Neural progenitor cell (in vitro differentiated cells): Measurements from ENCODE around the gene OR4D1. TPM values are rescaled to one million over a fixed set of nuclear protein-coding genes. Genes with fewer than 3 reads are reported as not detected.

Experiments
- DNase-seq: peaks from one replicate; pipeline ENCODE4 v3.0.0-alpha.2; 2016; ENCODE audit warnings: low spot score
- H2AFZ ChIP-seq: fragments of 200-600 bp; sonication (generic); replicated peaks from 2 replicates; pipeline ENCODE4 v1.6.1; 2016; ENCODE audit warnings: antibody characterized with exemption
- H3F3A ChIP-seq: fragments of 200-600 bp; sonication (generic); 2 replicates; pipeline ENCODE4 v1.6.1; 2016; ENCODE audit warnings: antibody characterized with exemption, low read depth
- H3K27ac ChIP-seq: fragments of 200-600 bp; sonication (generic); 2 replicates; pipeline ENCODE4 v1.5.1; 2016; ENCODE audit warnings: mild to moderate bottlenecking
- H3K27me3 ChIP-seq: fragments of 200-600 bp; sonication (generic); 2 replicates; pipeline ENCODE4 v1.6.1; 2016; ENCODE audit warnings: mild to moderate bottlenecking, moderate library complexity
- H3K36me3 ChIP-seq: fragments of 200-600 bp; sonication (generic); 2 replicates; pipeline ENCODE4 v1.5.1; 2016
- H3K4me1 ChIP-seq: fragments of 200-600 bp; sonication (generic); 2 replicates; pipeline ENCODE4 v1.6.1; 2016; ENCODE audit warnings: mixed run types
- H3K4me2 ChIP-seq: fragments of 200-600 bp; sonication (generic); 2 replicates; pipeline ENCODE4 v1.6.1; 2016
- H3K4me3 ChIP-seq: fragments of 200-600 bp; sonication (generic); 2 replicates; pipeline ENCODE4 v1.5.1; 2016
- H3K79me2 ChIP-seq: fragments of 200-600 bp; sonication (generic); 2 replicates; pipeline ENCODE4 v1.6.1; 2016; ENCODE audit warnings: low read depth
- H3K9ac ChIP-seq: fragments of 200-600 bp; sonication (generic); 2 replicates; pipeline ENCODE4 v1.6.1; 2016
- H3K9me3 ChIP-seq: fragments of 200-600 bp; sonication (generic); 2 replicates; pipeline ENCODE4 v1.5.1; 2016; ENCODE audit warnings: low read depth
- H4K20me1 ChIP-seq: fragments of 200-600 bp; sonication (generic); 2 replicates; pipeline ENCODE4 v1.6.1; 2016; ENCODE audit warnings: low read depth
- H3K27ac Mint-ChIP-seq: 3 replicates; pipeline ENCODE4 v1.8.0; 2021; ENCODE audit warnings: mixed read lengths
- H3K27me3 Mint-ChIP-seq: 2 replicates; pipeline ENCODE4 v1.8.0; 2022; ENCODE audit warnings: low read depth, mild to moderate bottlenecking, inconsistent platforms, moderate library complexity, mixed read lengths; ENCODE audit not compliant: insufficient read depth
- H3K36me3 Mint-ChIP-seq: 3 replicates; pipeline ENCODE4 v1.8.0; 2021; ENCODE audit warnings: mixed read lengths
- H3K4me1 Mint-ChIP-seq: 3 replicates; pipeline ENCODE4 v1.8.0; 2021; ENCODE audit warnings: mixed read lengths
- H3K4me3 Mint-ChIP-seq: 3 replicates; pipeline ENCODE4 v1.8.0; 2021; ENCODE audit warnings: mild to moderate bottlenecking, moderate library complexity, mixed read lengths
- H3K9me3 Mint-ChIP-seq: 3 replicates; pipeline ENCODE4 v1.8.0; 2020; ENCODE audit warnings: mixed read lengths
- EZH2 ChIP-seq: fragments of 200-600 bp; sonication (generic); IDR thresholded peaks from 2 replicates; pipeline ENCODE4 v1.6.1; 2017; ENCODE audit warnings: antibody characterized with exemption, mild to moderate bottlenecking, moderate library complexity
- EZH2phosphoT487 ChIP-seq: fragments of 200-600 bp; sonication (generic); IDR thresholded peaks from 2 replicates; pipeline ENCODE4 v1.6.1; 2017; ENCODE audit warnings: antibody characterized with exemption
- total RNA-seq: library from RNA; depleted of rRNA; stranded (reverse); fragments of >200 nt; gene quantifications from 2 replicates; pipeline ENCODE4 v1.2.3, GENCODE V29; 2015; ENCODE audit warnings: low replicate concordance
- TF ChIP-seq, protein P1 (sequence below): fragments of 200-600 bp; sonication (generic); IDR thresholded peaks from 2 replicates; pipeline ENCODE4 v1.5.1; 2017; ENCODE audit warnings: antibody characterized with exemption, mild to moderate bottlenecking

The OR4D1 gene
- total RNA-seq, 1 donor from 2014 or later, result 0.13 TPM

DNA sequence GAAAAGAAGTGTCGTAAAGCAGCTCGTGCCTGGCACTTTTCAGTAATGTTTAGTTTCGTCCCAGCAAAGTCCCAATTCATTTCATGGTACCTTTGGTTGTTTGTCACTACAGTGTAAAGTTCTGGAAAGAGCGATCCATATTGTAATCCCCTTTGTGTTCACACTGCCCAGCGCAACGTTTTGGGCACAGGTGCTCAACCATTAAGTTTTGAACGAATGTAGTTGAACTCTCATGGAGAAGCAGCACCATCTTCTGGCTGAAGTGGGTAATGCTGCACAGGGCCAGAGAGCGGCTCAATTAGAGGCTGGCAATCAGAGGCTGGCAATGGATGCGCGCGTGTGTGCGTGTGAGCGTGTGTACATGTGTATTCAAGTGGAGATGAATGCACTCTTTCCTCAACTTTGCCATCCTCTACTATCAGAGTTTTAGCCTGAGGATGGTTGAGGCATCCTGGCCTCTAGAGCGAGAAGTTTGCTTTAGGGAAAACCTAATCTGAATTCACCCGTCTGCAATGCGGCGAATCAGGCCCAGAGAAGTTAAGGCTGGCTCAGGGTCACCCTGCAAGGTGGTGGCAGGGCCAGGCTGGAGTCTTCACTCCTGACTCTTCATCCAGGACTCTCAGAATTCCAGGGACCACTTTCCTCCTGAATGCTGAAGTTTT, 35.1 kb upstream of the OR4D1 start:
- H3K4me2 ChIP-seq, result no peak overlapping the region
- H3K27me3 Mint-ChIP-seq, result peaks cover 9% of the 10 kb centered on the region
- peak; percentile 83 for DNase-seq
- no peak overlapping the region for H3K4me3 ChIP-seq
- H3K36me3 Mint-ChIP-seq, result no peaks in the 10 kb centered on the region
- H3K9ac ChIP-seq, result no peak overlapping the region
- no peaks in the 10 kb centered on the region for H3K9me3 ChIP-seq
- H3K27me3 ChIP-seq, result peaks cover 48% of the 10 kb centered on the region
- no peaks in the 10 kb centered on the region for H3K4me1 ChIP-seq
- H3K27ac ChIP-seq, result no peak overlapping the region
- H3F3A ChIP-seq, result peaks cover 6% of the 10 kb centered on the region
- TF ChIP-seq, protein P1, sequence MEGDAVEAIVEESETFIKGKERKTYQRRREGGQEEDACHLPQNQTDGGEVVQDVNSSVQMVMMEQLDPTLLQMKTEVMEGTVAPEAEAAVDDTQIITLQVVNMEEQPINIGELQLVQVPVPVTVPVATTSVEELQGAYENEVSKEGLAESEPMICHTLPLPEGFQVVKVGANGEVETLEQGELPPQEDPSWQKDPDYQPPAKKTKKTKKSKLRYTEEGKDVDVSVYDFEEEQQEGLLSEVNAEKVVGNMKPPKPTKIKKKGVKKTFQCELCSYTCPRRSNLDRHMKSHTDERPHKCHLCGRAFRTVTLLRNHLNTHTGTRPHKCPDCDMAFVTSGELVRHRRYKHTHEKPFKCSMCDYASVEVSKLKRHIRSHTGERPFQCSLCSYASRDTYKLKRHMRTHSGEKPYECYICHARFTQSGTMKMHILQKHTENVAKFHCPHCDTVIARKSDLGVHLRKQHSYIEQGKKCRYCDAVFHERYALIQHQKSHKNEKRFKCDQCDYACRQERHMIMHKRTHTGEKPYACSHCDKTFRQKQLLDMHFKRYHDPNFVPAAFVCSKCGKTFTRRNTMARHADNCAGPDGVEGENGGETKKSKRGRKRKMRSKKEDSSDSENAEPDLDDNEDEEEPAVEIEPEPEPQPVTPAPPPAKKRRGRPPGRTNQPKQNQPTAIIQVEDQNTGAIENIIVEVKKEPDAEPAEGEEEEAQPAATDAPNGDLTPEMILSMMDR, result peak; percentile 97
- TF ChIP-seq EZH2phosphoT487, result no peak
- no peak overlapping the region for H3K4me3 Mint-ChIP-seq
- no peaks in the 10 kb centered on the region for H3K9me3 Mint-ChIP-seq
- H3K36me3 ChIP-seq, result no peaks in the 10 kb centered on the region
- no peak overlapping the region for H3K27ac Mint-ChIP-seq
- H3K79me2 ChIP-seq, result no peaks in the 10 kb centered on the region
- H4K20me1 ChIP-seq, result no peaks in the 10 kb centered on the region
- H2AFZ ChIP-seq, result no peak overlapping the region
- H3K4me1 Mint-ChIP-seq, result peaks cover 3% of the 10 kb centered on the region

DNA sequence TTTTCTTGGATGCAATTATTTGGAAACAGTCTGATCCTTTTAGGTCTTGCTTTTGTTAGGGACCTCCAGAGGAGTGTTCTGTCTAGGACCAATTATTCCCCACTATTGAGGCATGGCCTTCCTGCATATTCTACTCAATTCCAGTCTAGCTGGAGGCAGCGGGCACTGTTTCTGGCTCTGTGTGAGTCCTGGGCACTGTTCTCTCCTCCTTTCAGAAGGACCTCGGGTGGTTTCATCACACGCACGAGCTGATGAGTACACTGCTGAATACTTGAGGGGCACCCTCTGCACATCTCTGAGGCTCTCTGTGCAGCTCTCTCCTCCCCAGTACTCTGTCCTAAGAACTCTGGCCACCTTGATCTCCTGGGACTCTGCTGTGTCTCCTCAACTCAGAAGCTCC, 34.2 kb upstream of the OR4D1 start:
- H3F3A ChIP-seq, result peaks cover 6% of the 10 kb centered on the region
- H3K4me1 ChIP-seq, result no peaks in the 10 kb centered on the region
- no peaks in the 10 kb centered on the region for H4K20me1 ChIP-seq
- H3K4me3 ChIP-seq, result no peak overlapping the region
- no peaks in the 10 kb centered on the region for H3K79me2 ChIP-seq
- no peaks in the 10 kb centered on the region for H3K36me3 Mint-ChIP-seq
- no peak overlapping the region for H2AFZ ChIP-seq
- H3K27ac Mint-ChIP-seq, result no peak overlapping the region
- DNase-seq, result no peak
- no peaks in the 10 kb centered on the region for H3K9me3 Mint-ChIP-seq
- no peak overlapping the region for H3K4me2 ChIP-seq
- no peaks in the 10 kb centered on the region for H3K9me3 ChIP-seq
- TF ChIP-seq EZH2, result no peak
- TF ChIP-seq EZH2phosphoT487, result no peak
- TF ChIP-seq, protein P1, result no peak
- H3K36me3 ChIP-seq, result no peaks in the 10 kb centered on the region
- H3K27me3 Mint-ChIP-seq, result peaks cover 9% of the 10 kb centered on the region
- H3K9ac ChIP-seq, result no peak overlapping the region
- no peak overlapping the region for H3K4me3 Mint-ChIP-seq
- peaks cover 3% of the 10 kb centered on the region for H3K4me1 Mint-ChIP-seq
- no peak overlapping the region for H3K27ac ChIP-seq
- H3K27me3 ChIP-seq, result peaks cover 56% of the 10 kb centered on the region

GRCh38 chr17:58117382-58117781, 30.8 kb upstream of the OR4D1 start:
- no peak overlapping the region for H3K27ac ChIP-seq
- no peak overlapping the region for H3K9ac ChIP-seq
- H3K4me1 ChIP-seq, result no peaks in the 10 kb centered on the region
- H3F3A ChIP-seq, result no peaks in the 10 kb centered on the region
- H4K20me1 ChIP-seq, result peaks cover 4% of the 10 kb centered on the region
- H3K9me3 ChIP-seq, result no peaks in the 10 kb centered on the region
- Mint-ChIP-seq H3K27ac (no peak overlapping the region), H3K36me3 (no peaks in the 10 kb centered on the region), H3K27me3 (peaks cover 12% of the 10 kb centered on the region), H3K9me3 (no peaks in the 10 kb centered on the region), H3K4me3 (no peak overlapping the region), H3K4me1 (peaks cover 3% of the 10 kb centered on the region)
- no peak for DNase-seq
- TF ChIP-seq, protein P1, result no peak
- TF ChIP-seq EZH2 (no peak), EZH2phosphoT487 (no peak)
- H3K4me2 ChIP-seq, result no peak overlapping the region
- H2AFZ ChIP-seq, result no peak overlapping the region
- H3K4me3 ChIP-seq, result no peak overlapping the region
- H3K27me3 ChIP-seq, result peaks cover 68% of the 10 kb centered on the region
- H3K36me3 ChIP-seq, result no peaks in the 10 kb centered on the region
- H3K79me2 ChIP-seq, result no peaks in the 10 kb centered on the region
